ENCODE measurements around the gene BOLA1.

The BOLA1 gene

GRCh38 chr1:149942207-149942606 is 42.8 kb downstream of the BOLA1 start:
- in situ Hi-C loops (cut with HindIII; ENCODE audit: low pct_unique_long_range_greater_than_20kb, low sequenced_read_pairs): no loop called here
- DNase-seq (ENCODE audit: low read depth in 1 of 2, low spot score in 1 of 2): peak in 1 of 2 experiments; percentile 30
- no peak for TF ChIP-seq JUND (IDR thresholded peaks at IDR 0.05; ENCODE audit: low read depth)

GRCh38 chr1:149942885-149943284 is 43.5 kb downstream of the BOLA1 start:
- no peak for TF ChIP-seq JUND (IDR thresholded peaks at IDR 0.05; ENCODE audit: low read depth)
- in situ Hi-C loops (cut with HindIII; ENCODE audit: low pct_unique_long_range_greater_than_20kb, low sequenced_read_pairs): no loop called here
- DNase-seq (ENCODE audit: low read depth in 1 of 2, low spot score in 1 of 2): no peak

- DNase-seq (ENCODE audit: low read depth in 1 of 2, low spot score in 1 of 2): no peak
- TF ChIP-seq JUND (IDR thresholded peaks at IDR 0.05; ENCODE audit: low read depth): no peak
- in situ Hi-C loops (cut with HindIII; ENCODE audit: low pct_unique_long_range_greater_than_20kb, low sequenced_read_pairs): no loop called here
These were observed 45.8 kb downstream of the BOLA1 start for GRCh38 chr1:149945206-149945605.

- DNase-seq (ENCODE audit: low read depth in 1 of 2, low spot score in 1 of 2): no peak
- in situ Hi-C loops (cut with HindIII; ENCODE audit: low pct_unique_long_range_greater_than_20kb, low sequenced_read_pairs): no loop called here
- TF ChIP-seq JUND (IDR thresholded peaks at IDR 0.05; ENCODE audit: low read depth): no peak
These were observed 50.5 kb downstream of the BOLA1 start for GRCh38 chr1:149949911-149950310.

Measured in T47D (cell line).